Activated naive CD8-positive, alpha-beta T cell treated with anti-CD3 and anti-CD28 coated beads, Interleukin-2, amount 50 U/mL, for 24 hours (primary cell): ENCODE measurements around the gene PAPPA2.

ENCODE experiments used
- ATAC-seq: fragments of 150-1000 bp; cut with Tn5 transposase; one replicate; pipeline ENCODE4 v1.10.0; 2021
- DNase-seq: peaks from one replicate; pipeline ENCODE4 v3.0.0; 2021
- H3K27ac Mint-ChIP-seq: one replicate; pipeline ENCODE4 v1.8.0; 2021; ENCODE audit warnings: mild to moderate bottlenecking, mixed read lengths
- H3K27me3 Mint-ChIP-seq: one replicate; pipeline ENCODE4 v1.8.0; 2021; ENCODE audit warnings: mixed read lengths
- H3K36me3 Mint-ChIP-seq: one replicate; pipeline ENCODE4 v1.8.0; 2021; ENCODE audit warnings: low read depth, mixed read lengths
- H3K4me1 Mint-ChIP-seq: one replicate; pipeline ENCODE4 v1.8.0; 2021; ENCODE audit warnings: mixed read lengths
- H3K4me3 Mint-ChIP-seq: one replicate; pipeline ENCODE4 v1.8.0; 2021; ENCODE audit warnings: mild to moderate bottlenecking, moderate library complexity, mixed read lengths
- H3K9me3 Mint-ChIP-seq: one replicate; pipeline ENCODE4 v1.8.0; 2021; ENCODE audit warnings: mixed read lengths

PAPPA2 gene

GRCh38 chr1:176849281-176849680 is 386.3 kb downstream of the PAPPA2 start:
- Mint-ChIP-seq H3K9me3 (no peaks in the 10 kb centered on the region), H3K27ac (no peak overlapping the region), H3K4me3 (no peak overlapping the region), H3K27me3 (peaks cover 5% of the 10 kb centered on the region), H3K4me1 (no peaks in the 10 kb centered on the region), H3K36me3 (no peaks in the 10 kb centered on the region)
- no peak for ATAC-seq
- DNase-seq = no peak

GRCh38 chr1:176850871-176851270 is 387.9 kb downstream of the PAPPA2 start:
- Mint-ChIP-seq H3K27ac (no peak overlapping the region), H3K27me3 (peaks cover 3% of the 10 kb centered on the region), H3K36me3 (no peaks in the 10 kb centered on the region), H3K9me3 (no peaks in the 10 kb centered on the region), H3K4me3 (no peak overlapping the region), H3K4me1 (no peaks in the 10 kb centered on the region)
- no peak for DNase-seq
- no peak for ATAC-seq

- no peaks in the 10 kb centered on the region for H3K36me3 Mint-ChIP-seq
- DNase-seq (no peak), ATAC-seq (no peak)
- no peak overlapping the region for H3K4me3 Mint-ChIP-seq
- no peaks in the 10 kb centered on the region for H3K27me3 Mint-ChIP-seq
- no peak overlapping the region for H3K27ac Mint-ChIP-seq
- no peaks in the 10 kb centered on the region for H3K4me1 Mint-ChIP-seq
- H3K9me3 Mint-ChIP-seq = no peaks in the 10 kb centered on the region
Observed at GRCh38 chr1:176852124-176852523, 389.1 kb downstream of the PAPPA2 start.

GRCh38 chr1:176853503-176853902 is 390.5 kb downstream of the PAPPA2 start:
- Mint-ChIP-seq H3K36me3 (no peaks in the 10 kb centered on the region), H3K9me3 (no peaks in the 10 kb centered on the region), H3K4me3 (no peak overlapping the region), H3K27me3 (no peaks in the 10 kb centered on the region), H3K27ac (no peak overlapping the region), H3K4me1 (no peaks in the 10 kb centered on the region)
- no peak for DNase-seq
- no peak for ATAC-seq

- Mint-ChIP-seq H3K4me1 (no peaks in the 10 kb centered on the region), H3K4me3 (no peak overlapping the region), H3K27ac (no peak overlapping the region), H3K36me3 (no peaks in the 10 kb centered on the region), H3K27me3 (no peaks in the 10 kb centered on the region), H3K9me3 (no peaks in the 10 kb centered on the region)
- ATAC-seq (no peak), DNase-seq (no peak)
Observed at GRCh38 chr1:176854121-176854520, 391.1 kb downstream of the PAPPA2 start.

- H3K9me3 Mint-ChIP-seq = no peaks in the 10 kb centered on the region
- H3K27ac Mint-ChIP-seq = no peak overlapping the region
- H3K4me1 Mint-ChIP-seq = no peaks in the 10 kb centered on the region
- H3K36me3 Mint-ChIP-seq = no peaks in the 10 kb centered on the region
- H3K4me3 Mint-ChIP-seq = no peak overlapping the region
- H3K27me3 Mint-ChIP-seq = no peaks in the 10 kb centered on the region
- no peak for DNase-seq
- no peak for ATAC-seq
Observed at GRCh38 chr1:176854758-176855745, 392.1 kb downstream of the PAPPA2 start.

- Mint-ChIP-seq H3K27ac (no peak overlapping the region), H3K36me3 (no peaks in the 10 kb centered on the region), H3K4me1 (no peaks in the 10 kb centered on the region), H3K4me3 (no peak overlapping the region), H3K9me3 (no peaks in the 10 kb centered on the region), H3K27me3 (peaks cover 4% of the 10 kb centered on the region)
- ATAC-seq = no peak
- no peak for DNase-seq
Observed at GRCh38 chr1:176857632-176858031, 394.7 kb downstream of the PAPPA2 start.

- Mint-ChIP-seq H3K36me3 (no peaks in the 10 kb centered on the region), H3K27me3 (peaks cover 4% of the 10 kb centered on the region), H3K4me3 (no peak overlapping the region), H3K9me3 (no peaks in the 10 kb centered on the region), H3K4me1 (no peaks in the 10 kb centered on the region), H3K27ac (no peak overlapping the region)
- DNase-seq = no peak
- ATAC-seq = no peak
Observed at GRCh38 chr1:176858433-176858916, 395.5 kb downstream of the PAPPA2 start.

- Mint-ChIP-seq H3K4me1 (no peaks in the 10 kb centered on the region), H3K4me3 (no peak overlapping the region), H3K9me3 (peaks cover 3% of the 10 kb centered on the region), H3K27me3 (peaks cover 8% of the 10 kb centered on the region), H3K36me3 (no peaks in the 10 kb centered on the region), H3K27ac (no peak overlapping the region)
- no peak for DNase-seq
- no peak for ATAC-seq
Observed at GRCh38 chr1:176863613-176864012, 400.6 kb downstream of the PAPPA2 start.

GRCh38 chr1:176864211-176864610 is 401.2 kb downstream of the PAPPA2 start:
- H3K36me3 Mint-ChIP-seq = no peaks in the 10 kb centered on the region
- H3K4me1 Mint-ChIP-seq = no peaks in the 10 kb centered on the region
- H3K27me3 Mint-ChIP-seq = peaks cover 8% of the 10 kb centered on the region

GRCh38 chr1:176866011-176866714 is 403.2 kb downstream of the PAPPA2 start:
- DNase-seq (no peak), ATAC-seq (no peak)
- no peak overlapping the region for H3K4me3 Mint-ChIP-seq
- peaks cover 3% of the 10 kb centered on the region for H3K9me3 Mint-ChIP-seq
- H3K27ac Mint-ChIP-seq = no peak overlapping the region
- no peaks in the 10 kb centered on the region for H3K4me1 Mint-ChIP-seq
- peaks cover 8% of the 10 kb centered on the region for H3K27me3 Mint-ChIP-seq
- H3K36me3 Mint-ChIP-seq = no peaks in the 10 kb centered on the region

More at GRCh38 chr1:176864211-176864610, 401.2 kb downstream of the PAPPA2 start:
- Mint-ChIP-seq H3K4me3 (no peak overlapping the region), H3K9me3 (peaks cover 3% of the 10 kb centered on the region), H3K27ac (no peak overlapping the region)
- ATAC-seq (no peak), DNase-seq (no peak)

GRCh38 chr1:176869577-176869976 is 406.6 kb downstream of the PAPPA2 start:
- peaks cover 4% of the 10 kb centered on the region for H3K27me3 Mint-ChIP-seq
- H3K4me1 Mint-ChIP-seq = no peaks in the 10 kb centered on the region
- H3K27ac Mint-ChIP-seq = no peak overlapping the region
- no peak for DNase-seq
- ATAC-seq = no peak
- no peaks in the 10 kb centered on the region for H3K36me3 Mint-ChIP-seq
- no peaks in the 10 kb centered on the region for H3K9me3 Mint-ChIP-seq
- no peak overlapping the region for H3K4me3 Mint-ChIP-seq

- no peak for ATAC-seq
- Mint-ChIP-seq H3K4me1 (no peaks in the 10 kb centered on the region), H3K27me3 (no peaks in the 10 kb centered on the region), H3K27ac (no peak overlapping the region), H3K4me3 (no peak overlapping the region), H3K36me3 (no peaks in the 10 kb centered on the region), H3K9me3 (no peaks in the 10 kb centered on the region)
- DNase-seq = no peak
Observed at GRCh38 chr1:176876966-176877515, 414.1 kb downstream of the PAPPA2 start.

- ATAC-seq = no peak
- H3K4me3 Mint-ChIP-seq = no peak overlapping the region
Observed at GRCh38 chr1:176877557-176877956, 414.6 kb downstream of the PAPPA2 start.

More at GRCh38 chr1:176877557-176877956, 414.6 kb downstream of the PAPPA2 start:
- no peak overlapping the region for H3K27ac Mint-ChIP-seq
- no peaks in the 10 kb centered on the region for H3K9me3 Mint-ChIP-seq
- H3K4me1 Mint-ChIP-seq = no peaks in the 10 kb centered on the region
- DNase-seq = no peak
- no peaks in the 10 kb centered on the region for H3K27me3 Mint-ChIP-seq
- H3K36me3 Mint-ChIP-seq = no peaks in the 10 kb centered on the region
